SK-N-SH (cell line): ENCODE data around the gene SMAGP. TPM values are rescaled to one million over a fixed set of nuclear protein-coding genes. Genes with fewer than 3 reads are reported as not detected.

Experiments used
- CTCF ChIA-PET: fragments of 300-600, 350-600 bp; formaldehyde crosslinking; extraction: SDS; loops from one replicate; lab custom pipeline; 2021; lab: Yijun Ruan, JAX
- POLR2A ChIA-PET: fragments of 350-600 bp; sonication (Branson Sonifier 250); formaldehyde crosslinking; extraction: SDS; loops from one replicate; lab custom pipeline; 2020; ENCODE audit warnings: antibody characterized with exemption, inconsistent platforms; lab: Yijun Ruan, JAX
- DNase-seq: peaks from one replicate; pipeline ENCODE4 v3.0.0; 2012
- H2AFZ ChIP-seq: fragments of 200-600 bp; sonication (generic); 2 replicates; pipeline ENCODE4 v1.8.1; 2016; ENCODE audit warnings: antibody characterized with exemption, mild to moderate bottlenecking, low read depth
- H3F3A ChIP-seq: fragments of 200-600 bp; sonication (generic); replicated peaks from 2 replicates; pipeline ENCODE3; 2016; ENCODE audit warnings: antibody characterized with exemption, mild to moderate bottlenecking; ENCODE audit not compliant: insufficient read depth
- H3K27ac ChIP-seq, 2 experiments: fragments of 200-500 bp in 1 of 2; fragments of 200-600 bp in 1 of 2; sonication (Bioruptor generic) in 1 of 2; sonication (generic), shearing (Covaris generic) in 1 of 2; 2 replicates each; pipeline versions ENCODE4 v1.5.1 to v1.6.1; 2014 to 2016; ENCODE audit warnings: low read depth in 2 of 2, inconsistent platforms in 1 of 2, low read length in 1 of 2, mild to moderate bottlenecking in 1 of 2, mixed read lengths in 1 of 2
- H3K27me3 ChIP-seq: fragments of 200-600 bp; sonication (generic), shearing (Covaris generic); 2 replicates; pipeline ENCODE4 v1.6.1; 2016; ENCODE audit warnings: mixed run types; ENCODE audit not compliant: insufficient read depth
- H3K36me3 ChIP-seq, 2 experiments: fragments of 200-500 bp in 1 of 2; fragments of 200-600 bp in 1 of 2; sonication (Bioruptor generic) in 1 of 2; sonication (generic) in 1 of 2; replicated peaks in 1 of 2; 2 replicates each; pipeline versions ENCODE3 to v1.5.1; 2014 to 2016; ENCODE audit warnings: low read length in 1 of 2, mild to moderate bottlenecking in 1 of 2; ENCODE audit not compliant: insufficient read depth in 2 of 2, control insufficient read depth in 1 of 2
- H3K4me1 ChIP-seq, 2 experiments: fragments of 200-500 bp in 1 of 2; fragments of 200-600 bp in 1 of 2; sonication (Bioruptor generic) in 1 of 2; sonication (generic), shearing (Covaris generic) in 1 of 2; 2 replicates each; pipeline versions ENCODE4 v1.5.1 to v1.6.1; 2014 to 2016; ENCODE audit warnings: low read depth in 1 of 2, low read length in 1 of 2, mixed run types in 1 of 2; ENCODE audit not compliant: insufficient read depth in 2 of 2, control insufficient read depth in 1 of 2
- H3K4me2 ChIP-seq: fragments of 200-600 bp; sonication (generic), shearing (Covaris generic); 2 replicates; pipeline ENCODE4 v1.6.1; 2017; ENCODE audit warnings: mixed run types
- H3K4me3 ChIP-seq, 2 experiments: fragments of 200-500 bp in 1 of 2; fragments of 200-600 bp in 1 of 2; sonication (Bioruptor generic) in 1 of 2; sonication (generic), shearing (Covaris generic) in 1 of 2; 2 replicates each; pipeline versions ENCODE4 v1.5.1 to v1.8.1; 2014 to 2016; ENCODE audit warnings: low read depth in 2 of 2, inconsistent platforms in 1 of 2, low read length in 1 of 2, mild to moderate bottlenecking in 1 of 2, mixed read lengths in 1 of 2, moderate library complexity in 1 of 2
- H3K79me2 ChIP-seq: fragments of 200-600 bp; sonication (generic); 2 replicates; pipeline ENCODE4 v1.8.1; 2017; ENCODE audit warnings: mild to moderate bottlenecking; ENCODE audit not compliant: insufficient read depth
- H3K9ac ChIP-seq: fragments of 200-600 bp; sonication (generic); 2 replicates; pipeline ENCODE4 v1.6.1; 2017; ENCODE audit warnings: mixed run types
- H3K9me2 ChIP-seq: fragments of 200-600 bp; sonication (generic); 2 replicates; pipeline ENCODE4 v1.6.1; 2017; ENCODE audit warnings: mixed run types
- H3K9me3 ChIP-seq: fragments of 200-600 bp; sonication (generic); 2 replicates; pipeline ENCODE4 v1.6.1; 2017; ENCODE audit warnings: mixed run types, mild to moderate bottlenecking, moderate library complexity
- H4K20me1 ChIP-seq: fragments of 200-600 bp; sonication (generic); 2 replicates; pipeline ENCODE4 v1.6.1; 2017; ENCODE audit warnings: mild to moderate bottlenecking, mixed run types; ENCODE audit not compliant: insufficient read depth
- CHD2 ChIP-seq: fragments of 150-350 bp; IDR thresholded peaks from 2 replicates; pipeline ENCODE4 v1.6.1; 2018; ENCODE audit warnings: low read length; ENCODE audit not compliant: partially characterized antibody
- ELF1 ChIP-seq: IDR thresholded peaks from 2 replicates; pipeline ENCODE4 v1.4.0; 2012
- EP300 ChIP-seq, 2 experiments: IDR thresholded peaks; 2 replicates each; pipeline versions ENCODE4 v1.4.0 to v1.6.1; 2012; ENCODE audit warnings: borderline replicate concordance in 1 of 2, low read depth in 1 of 2, low read length in 1 of 2
- FOSL2 ChIP-seq: IDR thresholded peaks from 2 replicates; pipeline ENCODE4 v1.4.0; 2012; ENCODE audit warnings: low read depth, mild to moderate bottlenecking, moderate library complexity, borderline replicate concordance
- FOXJ3 ChIP-seq: sonication (generic); formaldehyde crosslinking; IDR thresholded peaks from 2 replicates; pipeline ENCODE4 v1.5.1; 2020; ENCODE audit warnings: mild to moderate bottlenecking, missing genetic modification reagents
- FOXM1 ChIP-seq: IDR thresholded peaks from 2 replicates; pipeline ENCODE4 v1.4.0; 2012; ENCODE audit warnings: low read depth, mild to moderate bottlenecking
- MEF2A ChIP-seq: IDR thresholded peaks from 2 replicates; pipeline ENCODE4 v1.4.0; 2012; ENCODE audit warnings: low read depth, borderline replicate concordance
- NRF1 ChIP-seq: IDR thresholded peaks from 2 replicates; pipeline ENCODE4 v1.6.1; 2012; ENCODE audit warnings: low read depth, mild to moderate bottlenecking, low read length
- POLR2AphosphoS5 ChIP-seq: IDR thresholded peaks from 2 replicates; pipeline ENCODE4 v1.6.1; 2012; ENCODE audit warnings: low read depth, low read length
- RFX5 ChIP-seq: IDR thresholded peaks from 2 replicates; pipeline ENCODE4 v1.6.1; 2012; ENCODE audit warnings: mild to moderate bottlenecking, improper control_type of control experiment, low read length
- RXRA ChIP-seq: IDR thresholded peaks from 2 replicates; pipeline ENCODE4 v1.4.0; 2012; ENCODE audit warnings: low read depth, mild to moderate bottlenecking, borderline replicate concordance
- SIN3A ChIP-seq: IDR thresholded peaks from 2 replicates; pipeline ENCODE4 v1.6.1; 2012; ENCODE audit warnings: low read depth, mild to moderate bottlenecking, low read length, moderate library complexity, borderline replicate concordance
- SMC3 ChIP-seq: IDR thresholded peaks from 2 replicates; pipeline ENCODE4 v1.6.1; 2012; ENCODE audit warnings: low read depth, low read length, improper control_type of control experiment
- TAF1 ChIP-seq: IDR thresholded peaks from 2 replicates; pipeline ENCODE4 v1.6.1; 2012; ENCODE audit warnings: low read depth, mild to moderate bottlenecking, low read length, moderate library complexity, borderline replicate concordance
- TEAD4 ChIP-seq: IDR thresholded peaks from 2 replicates; pipeline ENCODE4 v1.4.0; 2012; ENCODE audit warnings: mild to moderate bottlenecking, borderline replicate concordance; ENCODE audit not compliant: insufficient read depth
- USF2 ChIP-seq: fragments of 150-350 bp; IDR thresholded peaks from 2 replicates; pipeline ENCODE4 v1.6.1; 2017; ENCODE audit warnings: antibody characterized with exemption, low read length, low read depth, borderline replicate concordance
- YY1 ChIP-seq: IDR thresholded peaks from 2 replicates; pipeline ENCODE4 v1.4.0; 2012; ENCODE audit warnings: low read depth, mild to moderate bottlenecking
- WGBS: methylation state at CpG from one replicate; pipeline ENCODE4 v1.1.6; 2017; ENCODE audit warnings: low lambda C conversion rate; 5-methylcytosine and 5-hydroxymethylcytosine counted together
- polyA plus RNA-seq, 3 experiments: library from polyadenylated mRNA; depleted of rRNA; stranded (reverse); fragments of >200 nt; gene quantifications; 2 replicates each; pipeline ENCODE4 v1.2.3, GENCODE V29; 2012
- TF ChIP-seq, protein P1 (sequence below): fragments of 150-350 bp; IDR thresholded peaks from 2 replicates; pipeline ENCODE4 v1.6.1; 2016; ENCODE audit warnings: mild to moderate bottlenecking, low read depth, low read length

Gene SMAGP
- polyA plus RNA-seq, 1 of the 3 experiments (the other 2 are of a cell fraction), result 26.3 TPM

- no peaks in the 10 kb centered on the region for H3K79me2 ChIP-seq
- H3K9ac ChIP-seq, result no peak overlapping the region
- no peaks in the 10 kb centered on the region for H3F3A ChIP-seq
- H2AFZ ChIP-seq, result no peak overlapping the region
- no peaks in the 10 kb centered on the region for H3K4me1 ChIP-seq
- H3K9me2 ChIP-seq, result no peaks in the 10 kb centered on the region
- no peak overlapping the region for H3K27ac ChIP-seq
- no peak overlapping the region for H3K4me3 ChIP-seq
- H3K36me3 ChIP-seq, result no peaks in the 10 kb centered on the region
- H3K27me3 ChIP-seq, result no peaks in the 10 kb centered on the region
- peak; percentile 20 for DNase-seq
- H4K20me1 ChIP-seq, result no peaks in the 10 kb centered on the region
- no peak for TF ChIP-seq FOSL2
- no peak for TF ChIP-seq NRF1
- no peak for TF ChIP-seq FOXM1
- TF ChIP-seq, protein P1, sequence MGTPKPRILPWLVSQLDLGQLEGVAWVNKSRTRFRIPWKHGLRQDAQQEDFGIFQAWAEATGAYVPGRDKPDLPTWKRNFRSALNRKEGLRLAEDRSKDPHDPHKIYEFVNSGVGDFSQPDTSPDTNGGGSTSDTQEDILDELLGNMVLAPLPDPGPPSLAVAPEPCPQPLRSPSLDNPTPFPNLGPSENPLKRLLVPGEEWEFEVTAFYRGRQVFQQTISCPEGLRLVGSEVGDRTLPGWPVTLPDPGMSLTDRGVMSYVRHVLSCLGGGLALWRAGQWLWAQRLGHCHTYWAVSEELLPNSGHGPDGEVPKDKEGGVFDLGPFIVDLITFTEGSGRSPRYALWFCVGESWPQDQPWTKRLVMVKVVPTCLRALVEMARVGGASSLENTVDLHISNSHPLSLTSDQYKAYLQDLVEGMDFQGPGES, result no peak
- TF ChIP-seq SIN3A, result no peak
- no peak for TF ChIP-seq POLR2AphosphoS5
- no peak for TF ChIP-seq USF2
- no peak for TF ChIP-seq SMC3
- no peak for TF ChIP-seq CHD2
- TF ChIP-seq MEF2A, result no peak
- no peak for TF ChIP-seq ELF1
- no peak for TF ChIP-seq RXRA
- no peak for TF ChIP-seq TEAD4
- no peak for TF ChIP-seq YY1
- TF ChIP-seq TAF1, result no peak
- TF ChIP-seq EP300 (IDR thresholded peaks at IDR 0.05; ENCODE audit: borderline replicate concordance in 1 of 2, low read depth in 1 of 2, low read length in 1 of 2), result no peak
- no peak for TF ChIP-seq RFX5
- TF ChIP-seq FOXJ3, result no peak
- TF ChIP-seq, all 33 proteins: peak for 0
- CTCF ChIA-PET, result interaction anchor here (1.2 to 1.5 kb wide), 2 partner anchors 19 to 151 kb away, joined by 3 to 4 read pairs; partner anchors contain the start of gene POU6F1
- POLR2A ChIA-PET, result no interaction called here
- Histone ChIP-seq H3K9me3 (no peaks in the 10 kb centered on the region), H3K4me2 (no peak overlapping the region)
- 87% methylated on average over 11 of the region's 16 CpGs for WGBS
Measured at GRCh38 chr12:51198568-51199365, 71.4 kb downstream of the SMAGP start.
